ENCODE results near the gene NAV3. TPM values are rescaled to one million over a fixed set of nuclear protein-coding genes. Genes with fewer than 3 reads are reported as not detected.
A peak's percentile ranks its signal among the peaks of the same experiment; 100 is the strongest.

Gene NAV3
- total RNA-seq, 6 donors from 2014 or later: 3.5 to 24.1 (median 8.6) TPM

GRCh38 chr12:78004249-78005093, 173.8 kb downstream of the NAV3 start:
- Histone ChIP-seq H3K36me3 (no peaks in the 10 kb centered on the region), H3K4me3 (no peak overlapping the region), H3K4me1 (peaks cover 0 to 5% (median 0%) of the 10 kb centered on the region in 4 donors), H3K27me3 (no peaks in the 10 kb centered on the region), H3K27ac (no peak overlapping the region), H3K9me3 (no peaks in the 10 kb centered on the region)
- WGBS, 2 donors: 70 to 75% methylated on average over 3 of the region's 3 CpGs
- TF ChIP-seq EP300 (IDR thresholded peaks at IDR 0.05) (no peak), POLR2AphosphoS5 (IDR thresholded peaks at IDR 0.05) (no peak)
- no peak for ATAC-seq (ENCODE audit: low FRiP score in 2 of 2)
- DNase-seq: no peak

GRCh38 chr12:78005094-78005492, 174.4 kb downstream of the NAV3 start:
- no peaks in the 10 kb centered on the region for H3K4me1 ChIP-seq
- WGBS, 2 donors: 81 to 90% methylated on average over 3 of the region's 3 CpGs
- H3K27me3 ChIP-seq: no peaks in the 10 kb centered on the region
- H3K9me3 ChIP-seq: no peaks in the 10 kb centered on the region
- no peak for DNase-seq
- H3K36me3 ChIP-seq: no peaks in the 10 kb centered on the region
- no peak for ATAC-seq (ENCODE audit: low FRiP score in 2 of 2)
- H3K4me3 ChIP-seq: no peak overlapping the region
- TF ChIP-seq, protein P1, sequence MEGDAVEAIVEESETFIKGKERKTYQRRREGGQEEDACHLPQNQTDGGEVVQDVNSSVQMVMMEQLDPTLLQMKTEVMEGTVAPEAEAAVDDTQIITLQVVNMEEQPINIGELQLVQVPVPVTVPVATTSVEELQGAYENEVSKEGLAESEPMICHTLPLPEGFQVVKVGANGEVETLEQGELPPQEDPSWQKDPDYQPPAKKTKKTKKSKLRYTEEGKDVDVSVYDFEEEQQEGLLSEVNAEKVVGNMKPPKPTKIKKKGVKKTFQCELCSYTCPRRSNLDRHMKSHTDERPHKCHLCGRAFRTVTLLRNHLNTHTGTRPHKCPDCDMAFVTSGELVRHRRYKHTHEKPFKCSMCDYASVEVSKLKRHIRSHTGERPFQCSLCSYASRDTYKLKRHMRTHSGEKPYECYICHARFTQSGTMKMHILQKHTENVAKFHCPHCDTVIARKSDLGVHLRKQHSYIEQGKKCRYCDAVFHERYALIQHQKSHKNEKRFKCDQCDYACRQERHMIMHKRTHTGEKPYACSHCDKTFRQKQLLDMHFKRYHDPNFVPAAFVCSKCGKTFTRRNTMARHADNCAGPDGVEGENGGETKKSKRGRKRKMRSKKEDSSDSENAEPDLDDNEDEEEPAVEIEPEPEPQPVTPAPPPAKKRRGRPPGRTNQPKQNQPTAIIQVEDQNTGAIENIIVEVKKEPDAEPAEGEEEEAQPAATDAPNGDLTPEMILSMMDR (IDR thresholded peaks at IDR 0.05): no peak
- TF ChIP-seq EP300 (IDR thresholded peaks at IDR 0.05) (no peak), POLR2AphosphoS5 (IDR thresholded peaks at IDR 0.05) (no peak), POLR2A (IDR thresholded peaks at IDR 0.05) (no peak)
- H3K27ac ChIP-seq: no peak overlapping the region

- Histone ChIP-seq H3K9me3 (no peaks in the 10 kb centered on the region), H3K4me3 (no peak overlapping the region), H3K27me3 (no peaks in the 10 kb centered on the region), H3K36me3 (no peaks in the 10 kb centered on the region), H3K27ac (no peak overlapping the region), H3K4me1 (no peaks in the 10 kb centered on the region)
- DNase-seq: no peak
- no peak for ATAC-seq (ENCODE audit: low FRiP score in 2 of 2)
- TF ChIP-seq, protein P1 (IDR thresholded peaks at IDR 0.05): no peak
- no peak for TF ChIP-seq POLR2AphosphoS5 (IDR thresholded peaks at IDR 0.05)
- no peak for TF ChIP-seq EP300 (IDR thresholded peaks at IDR 0.05)
- no peak for TF ChIP-seq POLR2A (IDR thresholded peaks at IDR 0.05)
- 83 to 89% methylated on average over 4 of the region's 4 CpGs for WGBS, 2 donors
Observed at GRCh38 chr12:78007173-78007572, 176.5 kb downstream of the NAV3 start.

DNA sequence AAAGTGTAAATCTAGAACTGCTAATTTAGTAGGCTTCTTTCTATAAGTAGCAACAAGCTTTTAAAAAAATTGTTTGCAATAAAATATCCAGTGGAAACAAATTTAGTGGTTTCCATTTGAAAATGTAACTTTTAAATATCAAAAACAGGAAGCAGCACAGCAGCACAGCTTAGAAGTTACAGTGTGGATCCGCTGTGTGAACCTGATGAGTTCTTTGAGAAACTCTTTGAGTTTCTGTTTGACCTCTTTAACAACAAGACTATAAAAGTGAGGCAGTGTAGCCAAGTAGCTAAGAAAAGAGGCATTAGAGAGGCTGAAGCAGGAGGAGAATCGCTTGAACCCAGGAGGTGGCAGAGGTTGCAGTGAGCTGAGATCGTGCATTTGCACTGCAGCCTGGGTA, 178.3 kb downstream of the NAV3 start:
- H3K27ac ChIP-seq: no peak overlapping the region
- H3K36me3 ChIP-seq: no peaks in the 10 kb centered on the region
- ATAC-seq (ENCODE audit: low FRiP score in 2 of 2) (no peak), DNase-seq (no peak)
- no peak for TF ChIP-seq EP300 (IDR thresholded peaks at IDR 0.05)
- TF ChIP-seq, protein P1 (IDR thresholded peaks at IDR 0.05): no peak
- TF ChIP-seq POLR2AphosphoS5 (IDR thresholded peaks at IDR 0.05): no peak
- TF ChIP-seq POLR2A (IDR thresholded peaks at IDR 0.05): no peak
- no peak overlapping the region for H3K4me3 ChIP-seq
- H3K4me1 ChIP-seq: no peaks in the 10 kb centered on the region
- WGBS, 2 donors: 84 to 93% methylated on average over 3 of the region's 3 CpGs
- H3K27me3 ChIP-seq: no peaks in the 10 kb centered on the region
- no peaks in the 10 kb centered on the region for H3K9me3 ChIP-seq

DNA sequence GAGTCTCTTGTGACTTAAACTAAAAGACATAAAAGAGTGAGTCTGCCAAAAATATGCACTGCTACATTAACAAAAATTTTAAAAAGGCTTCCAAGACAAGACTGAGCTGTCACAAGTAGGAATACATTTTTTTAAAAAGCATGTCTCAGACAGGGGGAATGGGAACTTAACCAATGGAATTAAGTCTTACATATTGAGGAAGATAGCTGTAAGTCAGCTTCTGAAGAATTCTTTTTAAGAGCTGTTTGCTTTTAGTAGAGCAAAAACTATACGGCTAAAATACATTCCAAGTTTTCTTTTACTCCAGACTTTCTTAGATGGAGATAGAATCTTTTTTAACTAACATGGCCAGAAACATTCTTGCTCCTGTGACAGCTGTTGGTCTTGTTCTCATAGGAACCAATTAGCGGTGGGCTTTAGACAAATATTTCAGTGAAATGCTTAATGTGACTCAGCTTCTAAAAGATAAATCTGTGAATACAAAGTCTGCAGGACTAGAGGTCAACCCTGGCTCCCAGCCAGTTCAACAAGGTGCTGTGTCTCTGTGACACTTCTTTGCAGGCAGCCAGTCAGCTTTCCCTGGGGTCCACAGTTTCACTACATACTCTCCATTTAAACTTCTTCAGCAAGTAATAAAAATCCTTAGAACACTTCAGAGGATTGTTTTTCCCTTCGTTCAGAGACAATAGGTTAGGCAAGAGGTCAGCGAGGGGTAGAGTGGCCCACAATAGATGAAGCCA, 187.6 kb downstream of the NAV3 start:
- H3K27ac ChIP-seq: peak overlapping the region in 1 of 4 donors; percentile 24
- no peak for DNase-seq
- no peaks in the 10 kb centered on the region for H3K36me3 ChIP-seq
- TF ChIP-seq EP300 (IDR thresholded peaks at IDR 0.05) (no peak), POLR2AphosphoS5 (IDR thresholded peaks at IDR 0.05) (no peak), POLR2A (IDR thresholded peaks at IDR 0.05) (no peak)
- TF ChIP-seq, protein P1 (IDR thresholded peaks at IDR 0.05): no peak
- H3K4me3 ChIP-seq: no peak overlapping the region
- no peaks in the 10 kb centered on the region for H3K4me1 ChIP-seq
- H3K27me3 ChIP-seq: no peaks in the 10 kb centered on the region
- 49 to 53% methylated on average over 4 of the region's 4 CpGs for WGBS, 2 donors
- H3K9me3 ChIP-seq: no peaks in the 10 kb centered on the region
- ATAC-seq (ENCODE audit: low FRiP score in 2 of 2): no peak
